Naive thymus-derived CD8-positive, alpha-beta T cell (primary cell): ENCODE results near the gene CPPED1. TPM values are rescaled to one million over a fixed set of nuclear protein-coding genes. Genes with fewer than 3 reads are reported as not detected.
"Not testable (repeated sequence)": the region's sequence is repeated elsewhere in the genome, so short reads cannot be mapped to it uniquely, and the experiment has no call there.

Experiments used
- ATAC-seq, 2 donors: fragments of 150-1000 bp; cut with Tn5 transposase in 1 of 2; sonication (Bioruptor Pico), chemical (Tn5 transposase) in 1 of 2; 1 replicate in 1 of 2; 2 replicates in 1 of 2; pipeline ENCODE4 v1.10.0; 2021; ENCODE audit warnings: mild to moderate bottlenecking in 2 of 2, moderate library complexity in 2 of 2
- POLR2A ChIA-PET: fragments of 350-600 bp; sonication (Branson Sonifier 250); formaldehyde crosslinking; loops from one replicate; lab custom pipeline; 2021; ENCODE audit warnings: antibody characterized with exemption; lab: Charles Lee
- DNase-seq, 10 donors: peaks; one replicate each; pipeline versions ENCODE4 v3.0.0 to v3.0.0-alpha.2; 2020 to 2022
- H3K27ac Mint-ChIP-seq, 10 donors: one replicate each; pipeline ENCODE4 v1.8.0; 2020 to 2022; ENCODE audit warnings: mild to moderate bottlenecking in 10 of 10, mixed read lengths in 10 of 10, moderate library complexity in 4 of 10, inconsistent platforms in 1 of 10
- H3K27me3 Mint-ChIP-seq, 5 donors: one replicate each; pipeline ENCODE4 v1.8.0; 2021 to 2022; ENCODE audit warnings: mixed read lengths in 5 of 5
- H3K36me3 Mint-ChIP-seq, 3 donors: one replicate each; pipeline ENCODE4 v1.8.0; 2020 to 2022; ENCODE audit warnings: mixed read lengths in 3 of 3, mild to moderate bottlenecking in 2 of 3, inconsistent platforms in 1 of 3
- H3K4me1 Mint-ChIP-seq, 4 donors: one replicate each; pipeline ENCODE4 v1.8.0; 2021 to 2022; ENCODE audit warnings: mixed read lengths in 4 of 4
- H3K4me3 Mint-ChIP-seq, 10 donors: one replicate each; pipeline ENCODE4 v1.8.0; 2020 to 2022; ENCODE audit warnings: mild to moderate bottlenecking in 10 of 10, mixed read lengths in 10 of 10, moderate library complexity in 6 of 10, inconsistent platforms in 1 of 10
- H3K9me3 Mint-ChIP-seq, 9 donors: one replicate each; pipeline ENCODE4 v1.8.0; 2020 to 2022; ENCODE audit warnings: mixed read lengths in 9 of 9, mild to moderate bottlenecking in 3 of 9, inconsistent platforms in 1 of 9, moderate library complexity in 1 of 9
- polyA plus RNA-seq, 3 donors: library from polyadenylated mRNA; unstranded; fragments of 300-500 nt; fragmentation: Illumina TruSeq; gene quantifications; one replicate each; pipeline ENCODE4 v1.2.3, GENCODE V29; 2021
- total RNA-seq, 8 experiments: library from RNA in 2 of 8; stranded (reverse) in 2 of 8; gene quantifications; one replicate each; pipeline ENCODE4 v1.2.3 and lab custom pipeline; 2021 to 2026

CPPED1 gene
- total and polyA plus RNA-seq, 5 experiments from 2014 or later: 1.8 to 6.4 (median 3.3) TPM

DNA sequence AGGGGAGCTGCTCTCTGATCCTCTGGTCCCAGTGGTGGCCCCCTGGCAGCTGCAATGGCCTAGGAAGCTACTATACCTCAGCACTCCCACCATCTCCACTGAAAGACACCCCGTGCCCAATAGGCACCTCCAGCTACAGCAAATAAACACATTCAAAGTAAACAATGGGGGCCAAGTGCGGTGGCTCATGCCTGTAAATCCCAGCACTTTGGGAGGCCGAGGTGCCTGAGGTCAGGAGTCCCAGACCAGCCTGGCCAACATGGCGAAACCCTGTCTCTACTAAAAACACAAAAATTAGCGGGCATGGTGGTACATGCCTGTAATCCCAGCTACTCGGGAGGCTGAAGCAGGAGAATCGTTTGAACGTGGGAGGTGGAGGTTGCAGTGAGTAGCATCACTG lies 3.7 kb downstream of the CPPED1 start:
- ATAC-seq, H3K36me3 Mint-ChIP-seq, H3K27ac Mint-ChIP-seq, H3K4me3 Mint-ChIP-seq, H3K9me3 Mint-ChIP-seq, POLR2A ChIA-PET, DNase-seq, H3K27me3 Mint-ChIP-seq: not testable (repeated sequence)
- peaks cover 14 to 38% (median 19%) of the 10 kb centered on the region in 4 donors for H3K4me1 Mint-ChIP-seq

DNA sequence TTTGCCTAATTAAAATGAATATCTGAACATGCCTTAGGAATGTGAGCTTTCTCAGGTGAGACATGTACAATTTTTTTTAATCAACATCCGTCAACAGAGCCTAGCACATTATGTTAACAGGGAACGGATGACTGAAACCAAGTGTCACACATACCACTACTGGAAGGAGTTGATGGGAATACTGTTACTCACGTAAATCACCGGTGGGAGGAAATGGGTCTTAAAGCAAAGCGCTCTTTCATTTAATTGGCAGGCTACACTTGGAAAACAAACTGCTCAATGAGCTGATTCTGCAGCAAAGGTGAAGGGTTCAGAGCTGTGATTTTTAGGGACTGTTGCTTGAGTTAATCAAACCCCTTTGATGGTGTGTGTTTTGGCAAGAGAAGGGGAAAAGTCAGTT lies 4.8 kb downstream of the CPPED1 start:
- Mint-ChIP-seq H3K36me3 (peaks cover 2 to 4% (median 3%) of the 10 kb centered on the region in 3 donors), H3K27ac (no peak overlapping the region), H3K4me1 (peaks cover 12 to 29% (median 15%) of the 10 kb centered on the region in 4 donors), H3K9me3 (peaks cover 0 to 2% (median 0%) of the 10 kb centered on the region in 9 donors), H3K27me3 (peaks cover 0 to 2% (median 0%) of the 10 kb centered on the region in 5 donors), H3K4me3 (no peak overlapping the region)
- no peak for DNase-seq
- POLR2A ChIA-PET: no interaction called here
- ATAC-seq: no peak

DNA sequence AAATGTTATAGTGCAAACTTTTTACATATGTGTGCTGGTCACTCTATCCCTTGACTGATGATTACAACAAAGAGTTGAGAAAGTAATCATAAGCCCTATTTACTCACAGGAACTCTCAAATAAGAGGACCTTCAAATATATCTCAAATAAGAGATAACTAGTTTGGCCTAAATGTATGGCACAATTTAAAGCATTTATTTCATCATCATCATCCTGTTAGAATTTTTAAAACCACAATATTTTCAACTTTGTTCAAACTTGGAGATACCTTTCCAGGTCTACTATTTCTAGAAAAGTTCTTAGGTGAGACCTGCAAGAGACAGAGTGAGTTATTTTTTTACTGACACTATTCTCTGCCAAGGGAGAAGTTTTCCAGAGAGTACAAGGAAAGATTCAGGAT lies 5.5 kb downstream of the CPPED1 start:
- no peak for ATAC-seq
- POLR2A ChIA-PET: no interaction called here
- no peak overlapping the region for H3K27ac Mint-ChIP-seq

DNA sequence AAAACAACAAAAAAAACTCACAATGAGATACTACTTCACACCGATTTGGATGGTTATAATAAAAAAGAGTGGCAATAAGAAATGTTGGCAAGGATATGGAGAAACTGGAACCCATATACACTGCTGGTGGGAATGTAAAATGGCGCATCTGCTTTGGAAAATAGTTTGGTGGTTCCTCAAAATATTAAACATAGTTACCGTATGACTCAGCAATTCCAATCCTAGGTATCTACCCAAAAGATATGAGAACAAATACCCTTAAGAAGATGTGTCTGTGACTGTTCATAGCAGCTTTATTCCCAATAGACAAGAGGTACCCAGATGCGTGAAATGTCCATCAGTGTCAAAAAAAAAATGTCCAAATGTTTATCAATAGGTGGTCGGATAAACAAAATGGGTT lies 7.2 kb downstream of the CPPED1 start:
- POLR2A ChIA-PET: no interaction called here
- peaks cover 7 to 10% (median 8%) of the 10 kb centered on the region in 3 donors for H3K36me3 Mint-ChIP-seq
- no peak for ATAC-seq
- H3K27me3 Mint-ChIP-seq: peaks cover 0 to 2% (median 0%) of the 10 kb centered on the region in 5 donors
- DNase-seq: no peak
- H3K4me3 Mint-ChIP-seq: no peak overlapping the region
- H3K27ac Mint-ChIP-seq: no peak overlapping the region
- peaks cover 0 to 9% (median 4%) of the 10 kb centered on the region in 4 donors for H3K4me1 Mint-ChIP-seq
- H3K9me3 Mint-ChIP-seq: peaks cover 0 to 11% (median 5%) of the 10 kb centered on the region in 9 donors

More for the DNA sequence above, 5.5 kb downstream of the CPPED1 start:
- H3K4me1 Mint-ChIP-seq: peaks cover 9 to 23% (median 11%) of the 10 kb centered on the region in 4 donors
- H3K9me3 Mint-ChIP-seq: peaks cover 0 to 2% (median under 1%) of the 10 kb centered on the region in 9 donors
- H3K27me3 Mint-ChIP-seq: peaks cover 0 to 2% (median 0%) of the 10 kb centered on the region in 5 donors
- peaks cover 2 to 5% (median 3%) of the 10 kb centered on the region in 3 donors for H3K36me3 Mint-ChIP-seq
- no peak for DNase-seq
- H3K4me3 Mint-ChIP-seq: no peak overlapping the region

DNA sequence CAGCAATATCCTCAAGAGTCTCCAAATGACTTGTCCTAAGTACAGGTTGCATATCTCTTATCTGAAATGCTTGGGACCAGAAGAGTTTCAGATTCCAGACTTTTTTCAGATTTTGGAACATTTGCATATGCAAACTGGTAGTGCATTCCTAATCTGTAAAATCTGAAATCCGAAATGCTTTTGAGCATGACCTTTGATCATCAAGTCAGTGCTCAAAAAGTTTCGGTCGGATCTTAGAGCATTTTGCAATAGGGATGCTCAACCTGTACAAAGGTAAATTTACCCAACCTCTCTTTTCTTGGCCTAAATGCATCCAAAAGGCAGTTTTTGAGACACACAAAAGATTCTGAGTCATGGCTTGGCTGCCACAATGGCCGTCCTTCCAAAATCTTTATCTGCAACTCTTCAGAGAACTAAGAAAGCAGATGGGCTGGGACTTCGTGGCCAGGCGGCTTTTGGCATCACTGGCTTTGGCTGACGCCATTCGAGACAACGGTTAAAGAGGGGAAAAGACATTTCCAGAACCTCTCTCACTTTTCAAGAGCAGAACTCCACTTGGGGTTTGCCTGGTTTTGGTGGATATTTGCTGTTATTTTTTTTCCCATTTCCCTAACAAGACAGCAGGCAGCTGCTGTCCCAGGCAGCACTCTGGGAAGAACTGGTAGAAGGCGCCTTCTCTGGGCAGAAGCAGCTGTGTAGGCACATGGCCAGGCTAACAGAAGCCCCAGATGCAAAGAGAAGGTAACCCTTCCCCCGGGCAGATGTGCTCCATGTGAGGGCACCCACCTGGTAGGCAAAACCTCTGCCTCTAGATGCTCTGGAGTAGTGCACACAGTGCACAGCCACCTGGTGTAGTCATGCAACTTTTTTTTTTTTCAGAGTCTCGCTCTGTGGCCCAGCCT lies 8.9 kb downstream of the CPPED1 start:
- Mint-ChIP-seq H3K4me3 (no peak overlapping the region), H3K9me3 (peaks cover 0 to 11% (median 6%) of the 10 kb centered on the region in 9 donors), H3K27ac (peak overlapping the region in 1 of 10 donors; percentile 33), H3K27me3 (peaks cover 0 to 2% (median 0%) of the 10 kb centered on the region in 5 donors), H3K4me1 (peaks cover 0 to 3% (median under 1%) of the 10 kb centered on the region in 4 donors), H3K36me3 (peaks cover 7 to 10% (median 8%) of the 10 kb centered on the region in 3 donors)
- ATAC-seq (no peak), DNase-seq (no peak)
- POLR2A ChIA-PET: no interaction called here

DNA sequence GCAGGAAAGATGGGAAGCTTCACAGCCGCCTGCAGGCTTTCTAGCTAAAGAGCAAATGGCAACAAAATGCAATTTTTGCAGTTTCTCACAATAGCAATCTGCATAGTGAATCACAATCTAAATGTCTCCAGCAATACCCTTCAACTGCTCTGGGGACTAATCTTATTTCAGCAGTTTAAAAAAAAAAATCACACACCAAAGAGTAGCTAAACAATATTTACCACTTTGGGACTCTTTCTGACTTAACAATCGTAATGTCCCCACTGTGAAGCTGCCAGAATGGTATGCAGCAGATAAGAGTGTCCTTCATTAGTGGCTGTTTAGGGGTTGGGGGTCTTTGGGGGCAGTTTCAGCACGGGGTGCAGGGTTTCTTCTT lies 9.8 kb downstream of the CPPED1 start:
- Mint-ChIP-seq H3K27ac (no peak overlapping the region), H3K27me3 (peaks cover 0 to 2% (median 0%) of the 10 kb centered on the region in 5 donors), H3K4me1 (peaks cover 0 to 3% (median 0%) of the 10 kb centered on the region in 4 donors), H3K4me3 (no peak overlapping the region), H3K36me3 (peaks cover 7 to 10% (median 8%) of the 10 kb centered on the region in 3 donors), H3K9me3 (peaks cover 0 to 11% (median 6%) of the 10 kb centered on the region in 9 donors)
- POLR2A ChIA-PET: no interaction called here
- DNase-seq (no peak), ATAC-seq (no peak)

DNA sequence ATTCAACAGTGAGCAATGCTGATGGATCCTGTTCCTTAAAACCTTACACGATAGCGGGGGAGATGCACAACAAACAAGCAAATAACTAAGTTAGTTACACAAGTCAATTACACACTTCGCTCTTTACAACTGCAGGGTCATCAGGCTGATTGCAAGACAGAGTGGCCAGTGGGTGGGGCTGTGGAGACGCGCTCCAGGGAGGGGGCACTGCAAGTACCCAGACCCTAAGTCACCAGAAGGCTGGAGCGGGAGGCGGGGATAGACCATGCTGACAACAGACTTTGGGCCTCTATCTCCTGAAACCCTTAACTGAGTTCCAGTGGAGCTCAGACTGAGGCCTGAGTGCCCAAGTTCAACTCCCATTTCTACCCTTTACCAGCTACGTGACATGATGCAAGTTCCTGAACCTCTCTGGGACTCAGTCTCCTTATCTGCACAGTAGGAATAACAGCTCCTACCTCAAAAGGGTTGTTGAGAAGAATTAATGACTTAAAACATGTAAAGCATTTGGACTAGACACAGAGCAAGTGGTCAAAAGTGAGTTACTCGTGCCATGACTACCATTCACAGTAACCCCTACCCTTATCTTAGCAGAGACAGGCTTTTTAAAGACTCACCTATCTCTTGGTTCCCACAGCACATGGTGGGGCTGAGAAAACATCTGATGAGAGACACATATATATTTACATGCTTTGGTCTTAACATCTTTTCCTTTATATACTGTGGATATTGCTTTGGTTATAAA lies 10.4 kb downstream of the CPPED1 start:
- no peak overlapping the region for H3K4me3 Mint-ChIP-seq
- DNase-seq (no peak), ATAC-seq (no peak)
- no peak overlapping the region for H3K27ac Mint-ChIP-seq
- H3K4me1 Mint-ChIP-seq: peaks cover 0 to 3% (median 0%) of the 10 kb centered on the region in 4 donors
- no peaks in the 10 kb centered on the region for H3K27me3 Mint-ChIP-seq
- H3K9me3 Mint-ChIP-seq: peaks cover 0 to 11% (median 6%) of the 10 kb centered on the region in 9 donors
- peaks cover 8 to 10% (median 9%) of the 10 kb centered on the region in 3 donors for H3K36me3 Mint-ChIP-seq
- POLR2A ChIA-PET: no interaction called here

DNA sequence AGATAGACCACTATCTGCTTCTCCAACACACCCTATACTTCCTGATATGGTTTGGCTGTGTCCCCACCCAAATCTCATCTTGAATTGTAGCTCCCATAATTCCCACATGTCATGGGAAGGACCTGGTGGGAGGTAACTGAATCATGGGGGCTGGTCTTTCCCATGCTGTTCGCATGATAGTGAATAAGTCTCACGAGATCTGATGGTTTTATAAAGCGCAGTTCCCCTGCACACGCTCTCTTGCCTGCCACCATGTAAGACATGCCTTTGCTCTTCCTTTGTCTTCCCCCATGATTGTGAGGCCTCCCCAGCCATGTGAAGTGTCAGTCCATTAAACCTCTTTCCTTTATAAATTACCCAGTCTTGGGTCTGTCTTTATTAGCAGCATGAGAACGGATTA lies 11.2 kb downstream of the CPPED1 start:
- H3K27me3 Mint-ChIP-seq, DNase-seq, POLR2A ChIA-PET, H3K4me3 Mint-ChIP-seq, H3K4me1 Mint-ChIP-seq, ATAC-seq, H3K27ac Mint-ChIP-seq: not testable (repeated sequence)
- Mint-ChIP-seq H3K9me3 (peaks cover 0 to 11% (median 6%) of the 10 kb centered on the region in 9 donors), H3K36me3 (peaks cover 10 to 14% (median 11%) of the 10 kb centered on the region in 3 donors)

DNA sequence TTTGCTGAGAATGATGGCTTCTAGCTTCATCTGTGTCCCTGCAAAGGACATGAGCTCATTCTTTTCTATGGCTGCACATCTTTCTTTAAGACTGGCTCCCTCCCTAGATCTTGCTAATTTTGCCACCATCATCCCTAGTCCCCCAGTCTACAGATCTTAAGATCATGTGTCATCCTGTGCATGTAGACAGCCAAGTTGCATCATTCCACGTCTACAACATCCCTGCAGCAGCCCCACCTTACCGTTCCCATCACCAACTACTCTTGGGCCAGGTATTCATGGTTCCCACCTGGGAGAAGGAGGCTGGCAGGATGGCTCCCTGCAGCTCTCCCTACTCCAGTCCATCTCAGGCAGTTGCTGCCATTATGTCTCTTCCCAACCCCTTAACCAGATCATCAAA lies 12.3 kb downstream of the CPPED1 start:
- Mint-ChIP-seq H3K4me3 (no peak overlapping the region), H3K27me3 (no peaks in the 10 kb centered on the region), H3K4me1 (peaks cover 0 to 3% (median 0%) of the 10 kb centered on the region in 4 donors), H3K36me3 (peaks cover 9 to 14% (median 10%) of the 10 kb centered on the region in 3 donors), H3K9me3 (peaks cover 0 to 12% (median 6%) of the 10 kb centered on the region in 9 donors), H3K27ac (no peak overlapping the region)
- no peak for ATAC-seq
- POLR2A ChIA-PET: no interaction called here
- DNase-seq: no peak

DNA sequence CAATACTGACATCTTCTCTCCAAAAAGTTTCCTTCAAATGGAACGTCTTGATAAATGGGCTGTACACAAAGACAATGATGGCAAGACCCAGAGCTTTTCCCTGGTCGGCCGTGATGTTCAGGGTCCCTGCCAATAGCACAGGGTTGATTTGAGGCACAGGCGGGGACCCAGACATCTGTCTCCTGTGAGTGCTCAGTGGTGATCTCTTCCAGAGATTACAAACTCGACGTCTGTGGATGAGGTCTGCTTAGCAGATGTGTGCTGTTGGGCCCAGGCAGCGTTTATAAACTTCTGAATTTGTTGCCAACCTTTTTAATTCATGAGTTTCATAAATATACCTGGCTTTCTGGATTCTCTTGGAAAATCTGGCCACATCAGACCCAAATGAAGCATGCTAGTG lies 14.9 kb downstream of the CPPED1 start:
- POLR2A ChIA-PET: no interaction called here
- peaks cover 10 to 16% (median 14%) of the 10 kb centered on the region in 3 donors for H3K36me3 Mint-ChIP-seq

DNA sequence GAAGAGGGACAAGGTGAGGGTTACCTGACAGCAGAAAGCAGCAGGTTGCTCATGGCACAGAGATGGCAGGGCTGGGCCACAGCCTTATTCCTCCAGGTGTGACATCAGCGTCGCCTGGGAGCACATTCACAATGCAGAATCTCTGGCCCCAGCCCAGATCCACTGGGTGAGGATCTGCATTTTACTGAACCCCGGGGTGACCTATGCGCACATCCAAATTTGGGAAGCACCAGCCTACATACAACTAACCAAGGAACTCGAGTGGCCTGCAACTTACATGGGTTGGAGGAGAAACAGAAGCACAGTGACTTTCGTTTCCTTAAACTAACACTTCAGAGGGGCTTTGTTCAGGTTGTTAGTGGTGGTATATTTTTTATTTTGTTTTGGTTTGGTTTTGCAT lies 17.6 kb downstream of the CPPED1 start:
- POLR2A ChIA-PET: no interaction called here
- Mint-ChIP-seq H3K4me3 (no peak overlapping the region), H3K36me3 (peaks cover 0 to 18% (median 12%) of the 10 kb centered on the region in 3 donors), H3K27me3 (no peaks in the 10 kb centered on the region), H3K4me1 (peaks cover 0 to 2% (median 0%) of the 10 kb centered on the region in 4 donors), H3K27ac (no peak overlapping the region), H3K9me3 (peaks cover 0 to 17% (median 3%) of the 10 kb centered on the region in 9 donors)
- ATAC-seq (no peak), DNase-seq (no peak)

More for the DNA sequence above, 14.9 kb downstream of the CPPED1 start:
- Mint-ChIP-seq H3K27me3 (no peaks in the 10 kb centered on the region), H3K4me1 (peaks cover 0 to 3% (median 0%) of the 10 kb centered on the region in 4 donors), H3K9me3 (peaks cover 0 to 23% (median 7%) of the 10 kb centered on the region in 9 donors), H3K4me3 (no peak overlapping the region), H3K27ac (no peak overlapping the region)
- ATAC-seq (no peak), DNase-seq (no peak)

DNA sequence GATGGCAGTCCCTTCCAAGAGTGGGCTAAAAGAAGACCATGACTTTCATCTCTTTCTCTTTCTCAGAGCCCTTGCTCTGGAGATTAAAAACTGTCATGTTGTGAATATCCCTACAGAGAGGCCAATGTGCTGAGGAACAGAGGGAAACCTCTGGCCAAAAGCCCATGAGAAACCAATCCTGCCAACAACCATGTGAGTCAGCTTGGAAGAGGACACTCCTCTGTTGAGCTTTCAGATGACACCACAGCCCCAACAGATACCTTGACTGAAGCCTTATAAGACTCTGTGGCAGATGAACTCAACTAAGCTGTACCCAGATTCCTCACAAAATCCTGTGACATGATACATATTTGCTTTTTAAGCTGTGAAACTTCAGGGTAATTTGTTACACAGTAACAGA lies 19.6 kb downstream of the CPPED1 start:
- POLR2A ChIA-PET: no interaction called here
- Mint-ChIP-seq H3K4me3 (no peak overlapping the region), H3K27me3 (no peaks in the 10 kb centered on the region), H3K9me3 (peaks cover 0 to 17% (median 3%) of the 10 kb centered on the region in 9 donors), H3K4me1 (peaks cover 0 to 2% (median 0%) of the 10 kb centered on the region in 4 donors), H3K27ac (no peak overlapping the region), H3K36me3 (peaks cover 7 to 34% (median 29%) of the 10 kb centered on the region in 3 donors)
- no peak for ATAC-seq
- DNase-seq: no peak
